Measurements from ENCODE around the gene LAMB1.

The LAMB1 gene

DNA sequence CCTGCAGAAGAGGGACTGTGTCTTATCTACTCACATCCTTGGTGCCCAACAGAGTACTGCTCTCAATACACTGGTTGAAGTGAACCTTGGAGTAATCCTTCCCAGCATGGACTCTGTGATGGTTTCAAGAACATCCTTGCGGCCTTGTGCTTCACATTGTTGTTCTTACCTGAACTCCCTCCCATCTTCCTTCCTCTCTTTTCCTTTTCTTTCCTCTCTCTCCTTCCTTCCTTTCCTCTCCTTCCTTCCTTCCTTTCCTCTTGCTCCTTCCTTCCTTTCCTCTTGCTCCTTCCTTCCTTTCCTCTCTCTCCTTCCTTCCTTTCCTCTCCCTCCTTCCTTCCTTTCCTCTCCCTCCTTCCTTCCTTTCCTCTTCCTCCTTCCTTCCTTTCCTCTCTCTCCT is 26.3 kb downstream of the LAMB1 start:
- no peak for DNase-seq (ENCODE audit: low spot score)
- in situ Hi-C loops (cut with MboI; ENCODE audit: low pct_unique_long_range_greater_than_20kb, low sequenced_read_pairs, unreplicated experiment), result no loop called here
- TF ChIP-seq CTCF (IDR thresholded peaks at IDR 0.05; ENCODE audit: extremely low read depth, insufficient read depth, missing control alignments), result no peak

DNA sequence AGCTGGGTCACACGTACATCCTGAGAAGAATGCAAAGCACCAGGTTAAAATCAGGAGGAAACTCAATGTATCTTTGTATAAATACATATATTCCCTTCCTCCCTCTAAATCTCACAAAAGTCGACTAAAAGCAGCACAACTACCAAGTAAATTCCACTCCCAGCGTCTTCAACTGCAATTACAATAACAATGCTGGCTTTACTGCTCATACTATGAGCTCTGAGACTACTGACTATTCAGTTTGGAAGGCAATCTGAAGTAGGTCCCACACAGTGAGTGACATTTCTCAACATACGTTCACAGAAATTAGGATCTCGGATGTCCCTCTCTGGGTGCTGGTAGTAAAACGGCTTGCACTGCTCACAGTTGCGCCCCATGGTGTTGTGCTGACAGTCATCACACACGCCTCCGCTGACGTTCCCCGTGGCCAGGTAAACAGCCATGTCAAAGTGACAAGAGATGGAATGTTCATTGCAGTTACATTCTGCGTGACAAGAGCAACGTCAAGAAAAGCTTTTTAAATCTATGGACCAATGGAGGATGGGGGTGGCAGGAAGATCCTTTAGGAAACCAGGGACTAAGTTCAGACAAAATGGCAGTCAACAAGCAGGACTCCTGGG is 27.5 kb downstream of the LAMB1 start:
- TF ChIP-seq CTCF (IDR thresholded peaks at IDR 0.05; ENCODE audit: extremely low read depth, insufficient read depth, missing control alignments), result no peak
- in situ Hi-C loops (cut with MboI; ENCODE audit: low pct_unique_long_range_greater_than_20kb, low sequenced_read_pairs, unreplicated experiment), result no loop called here
- DNase-seq (ENCODE audit: low spot score), result no peak

- no peak for TF ChIP-seq CTCF (IDR thresholded peaks at IDR 0.05; ENCODE audit: extremely low read depth, insufficient read depth, missing control alignments)
- in situ Hi-C loops (cut with MboI; ENCODE audit: low pct_unique_long_range_greater_than_20kb, low sequenced_read_pairs, unreplicated experiment), result no loop called here
- DNase-seq (ENCODE audit: low spot score), result no peak
These were observed 29.1 kb downstream of the LAMB1 start for GRCh38 chr7:107973861-107974260.

- in situ Hi-C loops (cut with MboI; ENCODE audit: low pct_unique_long_range_greater_than_20kb, low sequenced_read_pairs, unreplicated experiment), result no loop called here
- no peak for DNase-seq (ENCODE audit: low spot score)
- no peak for TF ChIP-seq CTCF (IDR thresholded peaks at IDR 0.05; ENCODE audit: extremely low read depth, insufficient read depth, missing control alignments)
These were observed 30.0 kb downstream of the LAMB1 start for GRCh38 chr7:107972941-107973376.

- no peak for TF ChIP-seq CTCF (IDR thresholded peaks at IDR 0.05; ENCODE audit: extremely low read depth, insufficient read depth, missing control alignments)
- no peak for DNase-seq (ENCODE audit: low spot score)
- in situ Hi-C loops (cut with MboI; ENCODE audit: low pct_unique_long_range_greater_than_20kb, low sequenced_read_pairs, unreplicated experiment), result no loop called here
These were observed 30.9 kb downstream of the LAMB1 start for GRCh38 chr7:107972075-107972482.

DNA sequence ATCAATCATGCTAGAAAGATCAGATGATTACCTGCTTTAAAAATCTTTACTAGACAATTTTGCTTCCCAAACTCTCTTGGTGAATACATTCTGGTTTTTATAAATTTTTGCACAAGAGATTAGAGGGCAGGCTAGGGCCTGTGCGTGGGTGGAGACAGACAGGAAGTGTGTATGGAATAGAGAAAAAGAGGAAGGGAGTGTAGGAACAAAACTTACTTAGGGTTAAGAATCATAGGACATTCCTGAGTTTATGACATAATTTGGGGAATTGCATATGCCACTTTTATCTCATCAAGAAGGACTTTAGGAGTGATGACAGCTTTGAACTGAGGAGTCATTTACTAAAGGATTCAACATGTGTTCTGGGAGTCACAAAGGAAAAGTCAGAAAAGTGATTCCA is 31.3 kb downstream of the LAMB1 start:
- in situ Hi-C loops (cut with MboI; ENCODE audit: low pct_unique_long_range_greater_than_20kb, low sequenced_read_pairs, unreplicated experiment), result no loop called here

More for the DNA sequence above, 31.3 kb downstream of the LAMB1 start:
- DNase-seq (ENCODE audit: low spot score), result no peak
- TF ChIP-seq CTCF (IDR thresholded peaks at IDR 0.05; ENCODE audit: extremely low read depth, insufficient read depth, missing control alignments), result no peak

Data from GM13977 (cell line).